ENCODE data around the gene NR2C2. TPM values are rescaled to one million over a fixed set of nuclear protein-coding genes. Genes with fewer than 3 reads are reported as not detected.

Gene NR2C2
- total and polyA plus RNA-seq, 9 of the 15 experiments (the other 6 are each of a cell fraction or from before 2014, with no cell fraction given), result 6.1 to 33.0 (median 14.6) TPM

GRCh38 chr3:15064299-15064834 is 117.0 kb downstream of the NR2C2 start:
- Histone ChIP-seq H3K27ac (ENCODE audit: extremely low read depth, low read depth, low read length) (peak overlapping the region; percentile 99), H3K9me3 (replicated peaks; ENCODE audit: control insufficient read depth, insufficient read depth, low read depth, low read length) (no peaks in the 10 kb centered on the region), H3K79me2 (ENCODE audit: control insufficient read depth, insufficient read depth, low read length) (peaks cover 44% of the 10 kb centered on the region), H3K36me3 (ENCODE audit: control insufficient read depth, insufficient read depth, low read length) (peaks cover 33% of the 10 kb centered on the region), H3K4me2 (ENCODE audit: insufficient read depth, low read length) (peak overlapping the region; percentile 90), H3K4me1 (replicated peaks in 1 of 2; ENCODE audit: control insufficient read depth in 2 of 2, insufficient read depth in 2 of 2, low read length in 2 of 2) (peaks cover 18 to 27% of the 10 kb centered on the region in 2 experiments; a peak in 4 of 5 replicates), H3K9ac (ENCODE audit: insufficient read depth in 1 of 2, low read depth in 2 of 2, low read length in 2 of 2) (peak overlapping the region; percentile 98 to 99), H4K20me1 (replicated peaks; ENCODE audit: control insufficient read depth, insufficient read depth, low read length) (peaks cover 15% of the 10 kb centered on the region), H3K4me3 (peak overlapping the region; percentile 93), H2AFZ (ENCODE audit: low read depth, low read length) (peak overlapping the region; percentile 99), H3K27me3 (ENCODE audit: control insufficient read depth in 2 of 2, insufficient read depth in 2 of 2, low read length in 2 of 2) (no peaks in the 10 kb centered on the region), H3K9me1 (ENCODE audit: control insufficient read depth, insufficient read depth, low read length) (peaks cover 6% of the 10 kb centered on the region)
- in situ Hi-C loops (cut with MboI) (no loop called here), intact Hi-C loops (cut with micrococcal nuclease) (loop anchor here (1.0 kb wide), 1 partner anchor 12 kb away; no protein-coding TSS in a partner anchor)
- BruUV-seq (replicated peaks), result no TSS peak
- DNase-seq (ENCODE audit: extremely low read depth in 1 of 4, low spot score in 3 of 4) (peak in 3 of 4 experiments; percentile 37 to 41 (median 39)), FAIRE-seq (peak; percentile 6), ATAC-seq (peak; percentile 54)
- CTCF ChIA-PET (ENCODE audit: low intra/inter-chr PET ratio), result no interaction called here
- under 1% methylated on average over 25 of the region's 25 CpGs for WGBS (ENCODE audit: insufficient coverage, low coverage, missing lambda C conversion rate)
- POLR2A ChIA-PET, result interaction anchor here (0.8 to 2.7 kb wide), 9 partner anchors 8 to 946 kb away, joined by 3 to 35 read pairs (median 6); partner anchors contain the start of genes BTD, HACL1 and RBSN
- TF ChIP-seq ZBTB1 (CRISPR knock-in tag; IDR thresholded peaks at IDR 0.05; ENCODE audit: borderline replicate concordance, low read depth) (0 out of 2 replicates have a peak, but pooled peaks have one; percentile 22), PREB (CRISPR knock-in tag; IDR thresholded peaks at IDR 0.05) (peak; percentile 81; the same call in 1 of the 2 replicates), MEIS2 (IDR thresholded peaks at IDR 0.05; ENCODE audit: partially characterized antibody) (peak; percentile 67), RFX1 (IDR thresholded peaks at IDR 0.05) (no peak), ATF6 (CRISPR knock-in tag; IDR thresholded peaks at IDR 0.05) (0 out of 2 replicates have a peak, but pooled peaks have one; percentile 7), ZNF766 (CRISPR knock-in tag; conservative IDR thresholded peaks at IDR 0.05) (0 out of 2 replicates have a peak, but pooled peaks have one; percentile 70), ZNF12 (CRISPR knock-in tag; IDR thresholded peaks at IDR 0.05) (0 out of 2 replicates have a peak, but pooled peaks have one; percentile 12), PKNOX1 (IDR thresholded peaks at IDR 0.05) (peak; percentile 40), BHLHE40 (IDR thresholded peaks at IDR 0.05; ENCODE audit: low read length) (no peak), ZFP36 (IDR thresholded peaks at IDR 0.05; ENCODE audit: low read depth, low read length, partially characterized antibody) (peak; percentile 33), NFRKB (IDR thresholded peaks at IDR 0.05; ENCODE audit: low read depth) (no peak), FOXA3 (CRISPR knock-in tag; conservative IDR thresholded peaks at IDR 0.05 in 1 of 2, IDR thresholded peaks at IDR 0.05 in 1 of 2) (0 out of 4 replicates have a peak, but pooled peaks of 1 of the 2 experiments have one; percentile 54), AFF4 (CRISPR knock-in tag; IDR thresholded peaks at IDR 0.05) (peak; percentile 83; the same call in 1 of the 2 replicates)
